ENCODE results near the gene OR51I2.

The OR51I2 gene

GRCh38 chr11:5476186-5476819 lies 27.2 kb downstream of the OR51I2 start:
- Mint-ChIP-seq H3K36me3 (ENCODE audit: low read depth) (no peaks in the 10 kb centered on the region), H3K27me3 (ENCODE audit: low read depth) (no peaks in the 10 kb centered on the region), H3K4me1 (no peaks in the 10 kb centered on the region), H3K9me3 (no peaks in the 10 kb centered on the region), H3K27ac (no peak overlapping the region), H3K4me3 (no peak overlapping the region)
- TF ChIP-seq CTCF (IDR thresholded peaks at IDR 0.05; ENCODE audit: unreplicated experiment in 3 of 3), result peak; percentile 60 to 79 (median 74)

GRCh38 chr11:5486003-5486402 lies 36.9 kb downstream of the OR51I2 start:
- no peak for TF ChIP-seq CTCF (IDR thresholded peaks at IDR 0.05; ENCODE audit: unreplicated experiment in 3 of 3)

GRCh38 chr11:5486421-5486820 lies 37.3 kb downstream of the OR51I2 start:
- H3K27me3 Mint-ChIP-seq (ENCODE audit: low read depth), result peaks cover 4% of the 10 kb centered on the region
- H3K9me3 Mint-ChIP-seq, result peaks cover 3% of the 10 kb centered on the region
- TF ChIP-seq CTCF (IDR thresholded peaks at IDR 0.05; ENCODE audit: unreplicated experiment in 3 of 3), result no peak
- H3K36me3 Mint-ChIP-seq (ENCODE audit: low read depth), result no peaks in the 10 kb centered on the region
- no peak overlapping the region for H3K4me3 Mint-ChIP-seq
- no peaks in the 10 kb centered on the region for H3K4me1 Mint-ChIP-seq
- H3K27ac Mint-ChIP-seq, result no peak overlapping the region

More at GRCh38 chr11:5486003-5486402, 36.9 kb downstream of the OR51I2 start:
- no peak overlapping the region for H3K27ac Mint-ChIP-seq
- peaks cover 3% of the 10 kb centered on the region for H3K9me3 Mint-ChIP-seq
- H3K4me1 Mint-ChIP-seq, result no peaks in the 10 kb centered on the region
- H3K27me3 Mint-ChIP-seq (ENCODE audit: low read depth), result no peaks in the 10 kb centered on the region
- no peaks in the 10 kb centered on the region for H3K36me3 Mint-ChIP-seq (ENCODE audit: low read depth)
- no peak overlapping the region for H3K4me3 Mint-ChIP-seq

GRCh38 chr11:5488385-5488784 lies 39.3 kb downstream of the OR51I2 start, which contains the start of gene OR52D1:
TSS of gene OR52D1 (plus strand) at chr11:5488685. CDS start at chr11:5488707, 22 bp downstream.
- Mint-ChIP-seq H3K36me3 (ENCODE audit: low read depth) (no peaks in the 10 kb centered on the region), H3K9me3 (peaks cover 3% of the 10 kb centered on the region), H3K4me1 (no peaks in the 10 kb centered on the region), H3K27me3 (ENCODE audit: low read depth) (peaks cover 4% of the 10 kb centered on the region), H3K4me3 (no peak within 1 kb of the TSS), H3K27ac (no peak within 1 kb of the TSS)
- TF ChIP-seq CTCF (IDR thresholded peaks at IDR 0.05; ENCODE audit: unreplicated experiment in 3 of 3), result no peak

GRCh38 chr11:5488798-5489399 lies 39.8 kb downstream of the OR51I2 start:
- Mint-ChIP-seq H3K27ac (no peak overlapping the region), H3K4me1 (no peaks in the 10 kb centered on the region), H3K36me3 (ENCODE audit: low read depth) (no peaks in the 10 kb centered on the region), H3K4me3 (no peak overlapping the region), H3K9me3 (peaks cover 1% of the 10 kb centered on the region), H3K27me3 (ENCODE audit: low read depth) (peaks cover 4% of the 10 kb centered on the region)
- no peak for TF ChIP-seq CTCF (IDR thresholded peaks at IDR 0.05; ENCODE audit: unreplicated experiment in 3 of 3)
